SK-N-MC (cell line): ENCODE results near the gene PATL1.

Source experiments
- EZH2 ChIP-seq: fragments of 200-600 bp; sonication (generic); IDR thresholded peaks from one replicate; pipeline ENCODE4 v1.6.1; 2017; ENCODE audit warnings: antibody characterized with exemption
- POLR2AphosphoS5 ChIP-seq: IDR thresholded peaks from 2 replicates; pipeline ENCODE4 v1.6.1; 2012; ENCODE audit warnings: mild to moderate bottlenecking, low read depth, low read length, borderline replicate concordance

- TF ChIP-seq POLR2AphosphoS5 (no peak), EZH2 (no peak)
These were observed 43.1 kb downstream of the PATL1 start for GRCh38 chr11:59625703-59626102.
